Esophagus squamous epithelium (tissue), 4 donors: ENCODE data around the gene HS6ST1.

ENCODE experiments used
- CTCF ChIP-seq, 6 experiments: fragments of 450-650 bp in 4 of 6; fragments of 200-600 bp in 2 of 6; sonication (generic) in 2 of 6; IDR thresholded peaks; one replicate each; pipeline ENCODE4 v1.5.1; 2016 to 2019; ENCODE audit warnings: antibody characterized with exemption in 6 of 6, mild to moderate bottlenecking in 4 of 6, moderate library complexity in 4 of 6
- POLR2A ChIP-seq, 4 donors: fragments of 450-650 bp; IDR thresholded peaks; one replicate each; pipeline ENCODE4 v1.6.1; 2017; ENCODE audit warnings: antibody characterized with exemption in 4 of 4, mild to moderate bottlenecking in 4 of 4, moderate library complexity in 3 of 4

GRCh38 chr2:128313931-128314347, 4.7 kb downstream of the HS6ST1 start:
- TF ChIP-seq CTCF (IDR thresholded peaks at IDR 0.05) (no peak), POLR2A (IDR thresholded peaks at IDR 0.05) (no peak)
